ENCODE results near the gene TTC31. TPM values are rescaled to one million over a fixed set of nuclear protein-coding genes. Genes with fewer than 3 reads are reported as not detected.

TTC31 gene
- total and polyA plus RNA-seq, 12 donors, result 11.1 to 38.6 (median 20.9) TPM

- Histone ChIP-seq H3K9me3 (replicated peaks in 1 of 3) (no peaks in the 10 kb centered on the region), H3K27ac (no peak overlapping the region), H3K36me3 (replicated peaks in 1 of 2) (no peaks in the 10 kb centered on the region), H3K27me3 (peaks cover 88% of the 10 kb centered on the region), H3K4me1 (replicated peaks in 1 of 2) (peaks cover 0 to 18% of the 10 kb centered on the region in 2 donors), H3K4me3 (peak overlapping the region in 1 of 4 donors; percentile 39)
- DNase-seq, result no peak
- TF ChIP-seq POLR2A (IDR thresholded peaks at IDR 0.05) (no peak), CTCF (IDR thresholded peaks at IDR 0.05) (no peak)
- intact Hi-C loops (cut with DNase I), result no loop called here
- 62 to 74% (median 68%) methylated on average over 12 to 13 of the region's 13 CpGs for WGBS, 4 donors
Observed at GRCh38 chr2:74516650-74517049, 33.8 kb downstream of the TTC31 start.

- peaks cover 0 to 18% of the 10 kb centered on the region in 2 donors for H3K36me3 ChIP-seq (replicated peaks in 1 of 2)
- H3K27me3 ChIP-seq, result peaks cover 30% of the 10 kb centered on the region
- H3K4me3 ChIP-seq, result no peak overlapping the region
- DNase-seq, result no peak
- no peak for TF ChIP-seq CTCF (IDR thresholded peaks at IDR 0.05)
- TF ChIP-seq POLR2A (IDR thresholded peaks at IDR 0.05), result no peak
- no peaks in the 10 kb centered on the region for H3K9me3 ChIP-seq (replicated peaks in 1 of 3)
- no peak overlapping the region for H3K27ac ChIP-seq
- WGBS, 4 donors, result 67 to 79% (median 69%) methylated on average over 3 of the region's 3 CpGs
- H3K4me1 ChIP-seq (replicated peaks in 1 of 2), result no peaks in the 10 kb centered on the region
- intact Hi-C loops (cut with DNase I), result no loop called here
Observed at GRCh38 chr2:74522516-74522915, 39.6 kb downstream of the TTC31 start.

- Histone ChIP-seq H3K9me3 (replicated peaks in 1 of 3) (no peaks in the 10 kb centered on the region), H3K36me3 (replicated peaks in 1 of 2) (peaks cover 0 to 21% of the 10 kb centered on the region in 2 donors), H3K27me3 (peaks cover 16% of the 10 kb centered on the region), H3K4me3 (no peak overlapping the region), H3K4me1 (replicated peaks in 1 of 2) (peaks cover 8 to 10% of the 10 kb centered on the region in 2 donors), H3K27ac (no peak overlapping the region)
- intact Hi-C loops (cut with DNase I), result no loop called here
- WGBS, 4 donors, result 53 to 83% (median 76%) methylated on average over 3 to 9 of the region's 9 CpGs
- no peak for DNase-seq
- no peak for TF ChIP-seq CTCF (IDR thresholded peaks at IDR 0.05)
- no peak for TF ChIP-seq POLR2A (IDR thresholded peaks at IDR 0.05)
Observed at GRCh38 chr2:74524005-74524404, 41.1 kb downstream of the TTC31 start.

- no peak overlapping the region for H3K4me3 ChIP-seq
- H3K27ac ChIP-seq, result no peak overlapping the region
- peaks cover 6% of the 10 kb centered on the region for H3K27me3 ChIP-seq
- intact Hi-C loops (cut with DNase I), result loop anchor here in 1 of 2 donors (5.0 kb wide), 1 partner anchor 38 kb away; no protein-coding TSS in a partner anchor
- peaks cover 0 to 21% of the 10 kb centered on the region in 2 donors for H3K36me3 ChIP-seq (replicated peaks in 1 of 2)
- TF ChIP-seq CTCF (IDR thresholded peaks at IDR 0.05), result no peak
- TF ChIP-seq POLR2A (IDR thresholded peaks at IDR 0.05), result no peak
- H3K4me1 ChIP-seq (replicated peaks in 1 of 2), result peaks cover 9 to 11% of the 10 kb centered on the region in 2 donors
- WGBS, 4 donors, result 92 to 99% (median 97%) methylated on average over 10 of the region's 10 CpGs
- no peaks in the 10 kb centered on the region for H3K9me3 ChIP-seq (replicated peaks in 1 of 3)
- no peak for DNase-seq
Observed at GRCh38 chr2:74524955-74525716, 42.3 kb downstream of the TTC31 start.
